Trophoblast cell (in vitro differentiated cells and primary cell): ENCODE results near the gene LRRC75B.

Experiments used
- DNase-seq, 2 donors: peaks; one replicate each; pipeline ENCODE4 v3.0.0-alpha.2; 2016
- H2AFZ ChIP-seq: 2 replicates; pipeline ENCODE4 v1.6.1; 2013; ENCODE audit warnings: low read length, moderate library complexity, mild to moderate bottlenecking; ENCODE audit not compliant: insufficient read depth, poor library complexity
- H2AK5ac ChIP-seq: 2 replicates; pipeline ENCODE4 v1.6.1; 2013; ENCODE audit warnings: mild to moderate bottlenecking, low read length
- H2BK120ac ChIP-seq: 2 replicates; pipeline ENCODE4 v1.6.1; 2013; ENCODE audit warnings: low read length, mild to moderate bottlenecking, moderate library complexity; ENCODE audit not compliant: insufficient read depth, poor library complexity
- H2BK12ac ChIP-seq: 2 replicates; pipeline ENCODE4 v1.6.1; 2013; ENCODE audit warnings: mild to moderate bottlenecking, low read length, moderate library complexity
- H2BK5ac ChIP-seq: 2 replicates; pipeline ENCODE4 v1.6.1; 2013; ENCODE audit warnings: low read length, low read depth, moderate library complexity, mild to moderate bottlenecking; ENCODE audit not compliant: poor library complexity
- H3K14ac ChIP-seq: 2 replicates; pipeline ENCODE4 v1.6.1; 2013; ENCODE audit warnings: mild to moderate bottlenecking, low read length
- H3K18ac ChIP-seq: 2 replicates; pipeline ENCODE4 v1.6.1; 2013; ENCODE audit warnings: mild to moderate bottlenecking, low read length
- H3K23ac ChIP-seq: 2 replicates; pipeline ENCODE4 v1.6.1; 2013; ENCODE audit warnings: low read length
- H3K27ac ChIP-seq: 2 replicates; pipeline ENCODE4 v1.5.1; 2013; ENCODE audit warnings: low read depth, mild to moderate bottlenecking, inconsistent platforms, low read length, moderate library complexity
- H3K27me3 ChIP-seq: 2 replicates; pipeline ENCODE4 v1.6.1; 2013; ENCODE audit warnings: inconsistent platforms, mild to moderate bottlenecking, low read length, moderate library complexity; ENCODE audit not compliant: insufficient read depth
- H3K36me3 ChIP-seq, 2 experiments: 1 replicate in 1 of 2; 2 replicates in 1 of 2; pipeline ENCODE4 v1.6.1; 2013; ENCODE audit warnings: low read length in 2 of 2, mild to moderate bottlenecking in 2 of 2, moderate library complexity in 1 of 2; ENCODE audit not compliant: insufficient read depth in 2 of 2, control insufficient read depth in 1 of 2
- H3K4ac ChIP-seq: 2 replicates; pipeline ENCODE4 v1.6.1; 2013; ENCODE audit warnings: low read depth, mild to moderate bottlenecking, low read length, moderate library complexity
- H3K4me1 ChIP-seq, 2 experiments: 1 replicate in 1 of 2; 2 replicates in 1 of 2; pipeline ENCODE4 v1.6.1; 2013; ENCODE audit warnings: low read length in 2 of 2, mild to moderate bottlenecking in 2 of 2, moderate library complexity in 1 of 2; ENCODE audit not compliant: insufficient read depth in 2 of 2, control insufficient read depth in 1 of 2
- H3K4me2 ChIP-seq: 2 replicates; pipeline ENCODE4 v1.6.1; 2013; ENCODE audit warnings: inconsistent platforms, mild to moderate bottlenecking, low read length, moderate library complexity
- H3K4me3 ChIP-seq: 2 replicates; pipeline ENCODE4 v1.5.1; 2013; ENCODE audit warnings: mild to moderate bottlenecking, low read depth, low read length, inconsistent platforms
- H3K79me1 ChIP-seq: one replicate; pipeline ENCODE4 v1.6.1; 2013; ENCODE audit warnings: low read length
- H3K79me2 ChIP-seq: 2 replicates; pipeline ENCODE4 v1.6.1; 2013; ENCODE audit warnings: low read length, mild to moderate bottlenecking; ENCODE audit not compliant: control insufficient read depth, insufficient read depth, poor library complexity
- H3K9ac ChIP-seq: 2 replicates; pipeline ENCODE4 v1.6.1; 2013; ENCODE audit warnings: mild to moderate bottlenecking, low read length
- H3K9me3 ChIP-seq: 2 replicates; pipeline ENCODE4 v1.6.1; 2013; ENCODE audit warnings: low read depth, mild to moderate bottlenecking, control low read depth, inconsistent platforms, low read length; ENCODE audit not compliant: insufficient read depth
- H4K12ac ChIP-seq: 2 replicates; pipeline ENCODE4 v1.6.1; 2013; ENCODE audit warnings: low read depth, mild to moderate bottlenecking, low read length, moderate library complexity
- H4K8ac ChIP-seq: 2 replicates; pipeline ENCODE4 v1.6.1; 2013; ENCODE audit warnings: low read depth, mild to moderate bottlenecking, low read length, moderate library complexity
- H4K91ac ChIP-seq: one replicate; pipeline ENCODE4 v1.6.1; 2013; ENCODE audit warnings: low read depth, mild to moderate bottlenecking, low read length, moderate library complexity
- WGBS: extraction: QIAGEN DNeasy Blood & Tissue Kit; methylation state at CpG from one replicate; pipeline ENCODE4 v1.1.7; 2013; ENCODE audit warnings: missing lambda C conversion rate; ENCODE audit not compliant: insufficient read length, insufficient coverage; ENCODE audit errors: extremely low coverage; 5-methylcytosine and 5-hydroxymethylcytosine counted together

Gene LRRC75B

GRCh38 chr22:24589518-24590030 is 3.3 kb downstream of the LRRC75B start:
- Histone ChIP-seq H4K91ac (no peak overlapping the region), H3K9me3 (no peaks in the 10 kb centered on the region), H3K23ac (no peak overlapping the region), H3K79me1 (peaks cover 9% of the 10 kb centered on the region), H4K12ac (no peak overlapping the region), H3K14ac (no peak overlapping the region), H2BK12ac (no peak overlapping the region), H3K4ac (no peak overlapping the region), H3K27ac (no peak overlapping the region), H2BK5ac (no peak overlapping the region), H2AK5ac (no peak overlapping the region), H3K9ac (no peak overlapping the region), H3K4me1 (peaks cover 11% of the 10 kb centered on the region in 2 experiments), H2AFZ (no peak overlapping the region), H3K36me3 (peaks cover 22 to 23% of the 10 kb centered on the region in 2 experiments), H2BK120ac (no peak overlapping the region), H3K4me2 (no peak overlapping the region), H3K79me2 (peaks cover 4% of the 10 kb centered on the region), H4K8ac (no peak overlapping the region), H3K4me3 (no peak overlapping the region), H3K18ac (no peak overlapping the region), H3K27me3 (no peaks in the 10 kb centered on the region)
- no peak for DNase-seq
- WGBS, result no CpG with 5 or more reads among the region's 7 CpGs

GRCh38 chr22:24588757-24589481 is 4.0 kb downstream of the LRRC75B start:
- H3K4me3 ChIP-seq, result no peak overlapping the region
- peaks cover 11% of the 10 kb centered on the region in 2 experiments for H3K4me1 ChIP-seq
- H3K27ac ChIP-seq, result no peak overlapping the region
- peaks cover 9% of the 10 kb centered on the region for H3K79me1 ChIP-seq
- H2AFZ ChIP-seq, result no peak overlapping the region
- H2AK5ac ChIP-seq, result no peak overlapping the region
- no peak overlapping the region for H2BK120ac ChIP-seq
- H3K9me3 ChIP-seq, result no peaks in the 10 kb centered on the region
- no peak overlapping the region for H2BK12ac ChIP-seq
- H3K36me3 ChIP-seq, result peaks cover 22 to 23% of the 10 kb centered on the region in 2 experiments
- no peak overlapping the region for H3K4ac ChIP-seq
- no peak overlapping the region for H4K8ac ChIP-seq
- DNase-seq, result no peak
- H3K27me3 ChIP-seq, result no peaks in the 10 kb centered on the region
- H4K91ac ChIP-seq, result no peak overlapping the region
- H3K23ac ChIP-seq, result no peak overlapping the region
- H3K14ac ChIP-seq, result no peak overlapping the region
- H3K79me2 ChIP-seq, result peaks cover 4% of the 10 kb centered on the region
- no peak overlapping the region for H3K9ac ChIP-seq
- no peak overlapping the region for H4K12ac ChIP-seq
- no peak overlapping the region for H3K4me2 ChIP-seq
- H3K18ac ChIP-seq, result no peak overlapping the region
- WGBS, result no CpG with 5 or more reads among the region's 21 CpGs
- no peak overlapping the region for H2BK5ac ChIP-seq

- Histone ChIP-seq H3K14ac (no peak overlapping the region), H4K12ac (no peak overlapping the region), H3K4me2 (no peak overlapping the region), H3K18ac (no peak overlapping the region), H3K9me3 (no peaks in the 10 kb centered on the region), H3K27me3 (no peaks in the 10 kb centered on the region), H4K91ac (no peak overlapping the region), H2BK12ac (no peak overlapping the region), H3K4ac (no peak overlapping the region), H3K4me3 (no peak overlapping the region), H3K9ac (no peak overlapping the region), H3K23ac (no peak overlapping the region), H3K79me2 (peaks cover 4% of the 10 kb centered on the region), H3K4me1 (peaks cover 11% of the 10 kb centered on the region in 2 experiments), H4K8ac (no peak overlapping the region), H2AK5ac (no peak overlapping the region), H3K79me1 (peaks cover 9% of the 10 kb centered on the region), H2AFZ (no peak overlapping the region), H3K27ac (no peak overlapping the region), H2BK120ac (no peak overlapping the region), H3K36me3 (peaks cover 22 to 23% of the 10 kb centered on the region in 2 experiments), H2BK5ac (no peak overlapping the region)
- WGBS, result no CpG with 5 or more reads among the region's 13 CpGs
- DNase-seq, result no peak
Observed at GRCh38 chr22:24588381-24588756, 4.5 kb downstream of the LRRC75B start.

- Histone ChIP-seq H3K18ac (no peak overlapping the region), H2BK5ac (no peak overlapping the region), H3K4ac (no peak overlapping the region), H3K14ac (no peak overlapping the region), H3K79me2 (peaks cover 4% of the 10 kb centered on the region), H4K8ac (no peak overlapping the region), H3K27ac (no peak overlapping the region), H3K4me1 (peaks cover 7 to 8% of the 10 kb centered on the region in 2 experiments), H3K4me3 (no peak overlapping the region), H3K9me3 (no peaks in the 10 kb centered on the region), H3K23ac (no peak overlapping the region), H3K79me1 (peaks cover 5% of the 10 kb centered on the region), H4K12ac (no peak overlapping the region), H3K9ac (no peak overlapping the region), H2BK120ac (no peak overlapping the region), H4K91ac (no peak overlapping the region), H2AFZ (no peak overlapping the region), H2AK5ac (no peak overlapping the region), H3K4me2 (no peak overlapping the region), H2BK12ac (no peak overlapping the region), H3K36me3 (peaks cover 22 to 23% of the 10 kb centered on the region in 2 experiments), H3K27me3 (no peaks in the 10 kb centered on the region)
- DNase-seq, result no peak
- WGBS, result no CpG with 5 or more reads among the region's 8 CpGs
Observed at GRCh38 chr22:24587948-24588347, 4.9 kb downstream of the LRRC75B start.
